HG03139 (cell line): ENCODE measurements around the gene C17orf114.
A peak's percentile ranks its signal among the peaks of the same experiment; 100 is the strongest.

ENCODE experiments used
- ATAC-seq: cut with Tn5 transposase; IDR thresholded peaks from one replicate; pipeline ENCODE4 v1.9.1; 2021; ENCODE audit not compliant: unreplicated experiment

Gene C17orf114

GRCh38 chr17:4802228-4802627, at the start of gene C17orf114:
TSS of gene C17orf114 (minus strand) at chr17:4802328.
- no peak for ATAC-seq

- ATAC-seq = no peak
These were observed 49.0 kb upstream of the C17orf114 start for GRCh38 chr17:4851084-4851483.

GRCh38 chr17:4850246-4850645, 48.1 kb upstream of the C17orf114 start:
- ATAC-seq = no peak

- ATAC-seq = no peak
These were observed 46.9 kb upstream of the C17orf114 start for GRCh38 chr17:4849011-4849536.

GRCh38 chr17:4846635-4847390, 44.7 kb upstream of the C17orf114 start:
- ATAC-seq = no peak

- no peak for ATAC-seq
These were observed 43.0 kb upstream of the C17orf114 start for GRCh38 chr17:4845118-4845517.

GRCh38 chr17:4843321-4844000, 41.3 kb upstream of the C17orf114 start:
- no peak for ATAC-seq

GRCh38 chr17:4842376-4842775, 40.2 kb upstream of the C17orf114 start:
- ATAC-seq = no peak

GRCh38 chr17:4840893-4841242, 38.7 kb upstream of the C17orf114 start:
- ATAC-seq = no peak

GRCh38 chr17:4839965-4840892, 38.1 kb upstream of the C17orf114 start:
- ATAC-seq = no peak

- ATAC-seq = no peak
These were observed 37.1 kb upstream of the C17orf114 start for GRCh38 chr17:4839221-4839620.

- no peak for ATAC-seq
These were observed 36.2 kb upstream of the C17orf114 start for GRCh38 chr17:4838309-4838785.

GRCh38 chr17:4837471-4838308, 35.6 kb upstream of the C17orf114 start:
- ATAC-seq = no peak

- no peak for ATAC-seq
These were observed 34.1 kb upstream of the C17orf114 start for GRCh38 chr17:4836221-4836620.

- ATAC-seq = no peak
These were observed 32.5 kb upstream of the C17orf114 start for GRCh38 chr17:4834681-4835020.

GRCh38 chr17:4833941-4834680, 32.0 kb upstream of the C17orf114 start:
- ATAC-seq = no peak

GRCh38 chr17:4833178-4833940, 31.2 kb upstream of the C17orf114 start, which contains the start of gene MINK1:
TSS of gene MINK1 (plus strand) at chr17:4833340. CDS start at chr17:4833584, 244 bp downstream.
- peak; percentile 81 for ATAC-seq

GRCh38 chr17:4832829-4833177, 30.7 kb upstream of the C17orf114 start:
- ATAC-seq = peak; percentile 6

GRCh38 chr17:4827399-4827798, 25.3 kb upstream of the C17orf114 start:
- ATAC-seq = no peak
